Measurements from ENCODE around the gene GALC. TPM values are rescaled to one million over a fixed set of nuclear protein-coding genes. Genes with fewer than 3 reads are reported as not detected.

The GALC gene
- total RNA-seq, 2 donors from 2014 or later, result 18.1 to 23.9 TPM

DNA sequence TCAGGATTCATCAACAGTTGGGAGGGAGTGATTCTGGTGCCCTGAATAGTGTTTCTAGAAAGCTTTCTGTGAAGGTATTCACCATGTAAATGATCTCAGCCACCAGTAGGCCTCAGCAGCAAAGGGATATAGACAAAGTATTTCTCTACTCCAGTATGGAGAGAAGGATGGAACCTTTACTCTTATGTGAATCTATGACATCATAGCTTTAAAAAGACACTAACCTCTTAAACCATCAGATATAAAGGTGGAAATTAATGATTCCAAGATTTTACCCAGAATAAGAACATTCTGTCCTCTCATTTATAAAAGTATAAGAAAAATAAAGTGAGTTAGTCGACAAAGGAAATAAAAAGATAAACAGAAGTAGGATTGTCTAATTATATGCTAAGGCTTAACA is 16.5 kb upstream of the GALC start:
- DNase-seq (ENCODE audit: low spot score), result no peak
- intact Hi-C loops (cut with DNase I), result no loop called here

DNA sequence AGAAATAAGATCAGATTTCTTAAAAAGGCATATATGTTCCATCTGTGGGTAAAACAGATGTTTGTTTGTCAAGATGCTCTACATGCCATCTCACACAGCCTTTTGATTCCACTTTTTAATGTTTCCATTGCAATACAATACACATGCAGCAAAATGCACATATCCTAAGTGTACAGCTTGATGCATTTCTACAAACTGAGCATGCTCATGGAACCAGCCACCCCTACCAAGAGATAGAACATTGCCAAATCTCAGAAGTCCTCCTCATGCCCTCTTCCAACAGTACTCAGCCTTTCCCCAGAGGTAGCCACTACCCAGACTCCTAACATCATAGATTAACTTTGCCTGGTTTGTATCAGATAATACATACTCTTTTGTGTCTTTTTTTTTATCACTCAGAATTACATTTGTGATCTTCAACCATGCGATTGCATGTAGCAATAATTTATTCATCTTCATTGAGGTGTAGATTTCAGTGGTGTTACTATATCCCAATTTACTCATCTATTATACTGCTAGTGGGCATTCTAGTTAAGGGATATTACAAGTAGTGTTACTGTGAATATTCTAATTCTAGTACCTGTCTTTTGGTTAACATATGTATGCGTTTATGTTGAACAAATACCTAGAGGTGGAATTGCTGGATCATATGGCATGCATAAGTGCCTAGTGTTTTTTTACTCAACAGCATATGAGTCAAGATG is 15.2 kb upstream of the GALC start:
- intact Hi-C loops (cut with DNase I), result no loop called here
- no peak for DNase-seq (ENCODE audit: low spot score)

DNA sequence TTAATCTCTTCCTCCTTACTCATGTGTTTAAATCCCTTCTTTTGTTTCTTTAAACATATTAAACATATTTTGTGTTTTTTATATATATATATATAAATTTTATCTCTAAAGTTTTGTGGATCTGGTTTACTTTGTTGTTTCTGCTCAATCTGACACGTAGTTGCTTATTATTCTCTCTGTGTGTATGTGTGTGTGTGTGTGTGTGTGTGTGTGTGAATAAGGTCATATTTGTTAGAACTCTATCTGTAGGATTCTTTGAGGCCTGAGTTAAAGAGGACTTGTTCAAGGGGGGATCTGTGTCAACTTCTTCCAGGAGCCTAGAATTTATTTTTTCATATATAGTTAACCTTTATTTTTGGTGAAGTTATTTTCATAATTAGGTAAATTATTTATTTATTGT is 14.6 kb upstream of the GALC start:
- intact Hi-C loops (cut with DNase I), result no loop called here
- no peak for DNase-seq (ENCODE audit: low spot score)

DNA sequence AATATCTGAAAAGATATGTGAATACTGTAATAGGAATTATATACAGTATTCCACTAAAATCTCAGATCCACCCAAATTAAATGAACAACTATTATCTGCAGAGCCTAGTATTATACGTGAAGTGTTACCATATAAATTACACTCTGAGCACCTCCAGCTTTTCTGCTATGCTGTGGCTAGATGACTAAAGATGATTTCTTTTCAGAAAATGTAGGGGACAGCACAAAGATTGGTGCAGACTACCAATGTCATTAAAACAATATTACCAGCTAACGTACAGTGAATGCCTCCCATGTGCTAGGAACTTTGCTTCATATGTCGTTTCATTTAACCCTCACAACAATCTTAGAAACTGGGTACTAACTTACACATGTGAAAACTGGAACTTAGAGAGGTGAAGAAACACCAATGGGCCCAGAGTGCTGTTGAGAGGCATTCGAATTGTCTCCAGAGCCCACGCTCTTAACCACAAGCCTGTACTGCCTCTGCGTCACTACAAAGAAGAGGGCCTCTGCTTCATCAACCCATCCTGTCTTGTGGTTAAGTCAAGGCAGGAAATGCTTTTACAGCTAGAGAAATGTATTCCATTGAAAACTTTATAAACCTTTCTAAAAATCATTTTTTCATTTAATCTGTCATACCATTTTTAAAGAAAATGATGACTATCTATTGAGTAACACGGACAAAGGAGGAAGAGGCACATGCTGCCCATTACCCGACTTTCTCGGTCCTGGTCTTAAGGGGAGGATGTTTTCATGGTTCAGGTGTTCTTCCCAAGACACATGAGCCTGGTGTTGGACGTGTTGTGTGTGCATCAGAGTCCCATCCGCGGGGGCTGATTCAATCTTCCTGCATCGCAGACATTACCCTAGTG is 13.2 kb upstream of the GALC start:
- intact Hi-C loops (cut with DNase I), result no loop called here
- no peak for DNase-seq (ENCODE audit: low spot score)

DNA sequence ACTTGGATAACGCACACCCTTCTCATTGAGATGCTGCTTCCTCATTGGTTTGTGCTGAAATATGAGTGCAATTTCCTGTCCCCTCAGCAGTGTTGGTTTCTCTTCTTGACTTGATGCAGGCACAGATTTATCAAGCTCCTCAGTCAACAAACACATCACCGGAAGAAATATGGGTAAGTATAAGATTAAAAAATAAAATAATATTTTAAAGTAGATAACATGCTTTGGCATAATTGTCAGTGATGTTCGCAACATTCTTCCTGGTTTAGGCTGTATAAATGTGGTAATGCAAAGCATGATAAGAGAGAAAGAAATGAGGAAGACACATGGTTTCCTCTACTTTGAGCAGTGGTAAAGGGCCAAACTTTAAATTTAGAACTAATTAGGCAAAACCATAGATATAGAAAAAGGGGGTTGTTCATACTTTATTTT is 12.1 kb upstream of the GALC start, which contains the start of gene GPR65:
TSS of gene GPR65 (plus strand) at position 86 of the 432 bp plus-strand sequence. CDS start 5,713 bp downstream, outside the sequence.
- intact Hi-C loops (cut with DNase I), result no loop called here
- DNase-seq (ENCODE audit: low spot score), result no peak

DNA sequence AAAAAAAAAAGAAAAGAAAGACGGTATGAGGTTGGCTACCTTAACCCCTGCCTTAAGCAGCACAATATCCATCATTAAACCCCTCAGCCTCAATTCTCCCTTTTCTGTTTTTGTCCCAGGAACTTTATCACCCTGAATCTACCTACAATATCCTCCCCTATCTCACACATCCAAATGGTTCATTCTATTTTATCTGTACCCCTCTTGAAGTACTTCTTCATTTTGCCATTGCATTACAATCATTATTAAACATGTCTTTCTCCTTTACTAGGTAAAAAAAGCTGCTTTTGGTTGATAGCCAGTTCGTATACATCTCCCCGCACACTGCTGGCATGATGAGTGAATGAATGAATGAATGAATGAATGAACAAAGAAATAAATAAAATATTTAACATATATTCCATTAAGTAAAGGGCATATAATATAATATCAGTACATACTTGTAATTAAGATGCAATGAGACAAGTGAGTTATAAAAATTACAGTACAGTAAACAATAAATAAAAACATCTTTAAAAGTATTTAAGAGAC is 11.6 kb upstream of the GALC start:
- intact Hi-C loops (cut with DNase I), result no loop called here
- no peak for DNase-seq (ENCODE audit: low spot score)

DNA sequence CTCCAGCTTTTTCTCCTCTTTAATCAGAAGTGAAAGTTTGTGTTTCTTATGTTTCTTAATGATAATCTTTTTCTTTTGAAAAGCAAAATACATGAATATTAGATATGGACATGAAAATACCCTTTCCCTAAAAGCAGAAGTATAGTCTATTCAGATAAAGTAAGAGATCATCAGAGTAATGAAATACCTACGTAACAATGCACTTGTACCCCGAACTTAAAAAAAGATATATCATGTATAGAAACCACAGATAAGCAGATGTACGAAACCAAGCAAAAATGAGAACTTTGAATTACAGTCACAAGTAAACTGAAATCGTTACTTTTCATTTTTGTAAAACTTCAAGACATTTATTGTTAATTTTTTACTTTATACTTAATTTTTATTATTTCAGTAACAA is 10.4 kb upstream of the GALC start:
- intact Hi-C loops (cut with DNase I), result no loop called here
- DNase-seq (ENCODE audit: low spot score), result no peak

DNA sequence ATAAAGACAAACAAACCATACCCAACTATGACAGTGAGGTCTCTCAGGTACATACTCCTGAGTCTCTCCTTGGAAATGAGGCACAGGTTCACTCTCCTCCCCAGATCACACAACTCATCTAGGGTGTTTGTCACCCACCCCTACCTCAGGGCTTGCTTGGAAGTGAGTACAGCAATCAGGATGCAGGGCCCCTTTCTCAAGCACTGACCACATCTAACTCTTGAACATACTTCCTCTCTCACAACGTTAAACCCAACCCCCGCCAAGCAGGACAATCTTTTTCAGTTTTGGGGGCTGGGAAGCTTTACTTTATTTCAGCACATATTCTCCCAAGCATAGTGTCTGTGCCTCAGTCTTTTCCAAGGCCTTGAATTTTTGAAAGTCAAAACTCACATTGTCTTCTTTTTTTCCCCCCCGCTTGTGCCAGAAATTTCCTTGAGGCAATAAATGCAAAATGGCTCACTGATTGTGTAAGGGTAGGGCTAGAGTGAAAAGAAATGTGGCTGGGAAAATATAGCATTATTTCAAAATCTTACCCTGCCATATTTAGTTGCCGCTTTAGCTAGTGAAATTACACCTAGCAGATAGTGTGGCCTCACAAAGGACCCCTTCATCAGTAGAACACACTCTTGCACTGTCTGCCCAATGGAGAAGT is 9.6 kb upstream of the GALC start:
- intact Hi-C loops (cut with DNase I), result no loop called here
- no peak for DNase-seq (ENCODE audit: low spot score)

DNA sequence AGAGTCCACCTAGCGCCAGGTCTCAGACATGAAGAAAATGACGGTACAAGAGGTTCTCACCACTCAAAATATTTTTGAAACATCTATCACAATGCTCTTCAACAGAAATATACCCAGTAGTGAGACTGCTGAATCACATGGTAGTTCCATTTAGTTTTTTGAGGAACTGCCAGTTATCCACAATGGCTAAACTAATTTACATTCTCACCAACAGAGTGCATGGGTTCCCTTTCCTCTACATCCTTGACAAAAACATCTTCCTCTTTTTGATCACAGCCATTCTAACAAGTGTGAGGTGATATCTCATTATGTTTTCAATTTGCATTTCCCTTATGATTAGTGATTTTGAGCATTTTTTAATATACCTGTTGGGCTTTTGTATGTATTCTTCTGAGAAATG is 6.3 kb upstream of the GALC start:
- intact Hi-C loops (cut with DNase I), result no loop called here

DNA sequence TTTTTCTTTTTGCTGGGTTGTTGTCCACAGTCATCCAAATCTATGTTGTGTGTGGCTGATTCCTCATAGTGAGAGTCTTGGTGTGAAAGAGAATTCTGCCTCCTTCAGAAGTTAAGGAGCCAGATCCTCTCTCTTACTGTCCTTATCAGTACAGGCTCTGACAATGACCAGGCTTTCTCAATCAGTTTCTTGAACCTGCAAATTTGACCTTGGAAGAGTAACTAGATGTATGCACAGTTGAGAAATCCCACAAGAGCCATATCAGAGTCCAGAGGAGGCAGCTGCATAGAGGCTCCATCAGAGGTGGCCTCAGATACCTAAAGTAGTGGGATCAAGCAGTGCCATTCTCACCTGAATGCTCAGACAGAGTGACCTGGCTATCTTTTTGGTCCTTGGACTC is 5.5 kb upstream of the GALC start:
- no peak for DNase-seq (ENCODE audit: low spot score)
- intact Hi-C loops (cut with DNase I), result no loop called here

More for the DNA sequence above, 6.3 kb upstream of the GALC start:
- no peak for DNase-seq (ENCODE audit: low spot score)

DNA sequence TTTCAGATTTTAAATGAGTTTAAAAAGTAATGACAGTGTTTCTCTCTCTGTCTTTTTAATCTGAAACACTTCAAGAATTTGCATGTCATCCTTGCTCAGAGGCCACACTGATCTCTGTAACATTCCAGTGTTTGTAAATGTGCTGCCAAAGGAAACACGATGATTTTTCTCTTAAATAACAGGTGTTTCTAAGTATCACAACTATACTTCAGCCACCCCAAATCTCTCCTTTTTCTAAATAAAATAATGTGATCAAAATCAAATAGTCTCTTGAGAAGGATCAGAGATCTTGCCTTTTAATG is 3.3 kb upstream of the GALC start:
- DNase-seq (ENCODE audit: low spot score), result no peak
- intact Hi-C loops (cut with DNase I), result no loop called here

DNA sequence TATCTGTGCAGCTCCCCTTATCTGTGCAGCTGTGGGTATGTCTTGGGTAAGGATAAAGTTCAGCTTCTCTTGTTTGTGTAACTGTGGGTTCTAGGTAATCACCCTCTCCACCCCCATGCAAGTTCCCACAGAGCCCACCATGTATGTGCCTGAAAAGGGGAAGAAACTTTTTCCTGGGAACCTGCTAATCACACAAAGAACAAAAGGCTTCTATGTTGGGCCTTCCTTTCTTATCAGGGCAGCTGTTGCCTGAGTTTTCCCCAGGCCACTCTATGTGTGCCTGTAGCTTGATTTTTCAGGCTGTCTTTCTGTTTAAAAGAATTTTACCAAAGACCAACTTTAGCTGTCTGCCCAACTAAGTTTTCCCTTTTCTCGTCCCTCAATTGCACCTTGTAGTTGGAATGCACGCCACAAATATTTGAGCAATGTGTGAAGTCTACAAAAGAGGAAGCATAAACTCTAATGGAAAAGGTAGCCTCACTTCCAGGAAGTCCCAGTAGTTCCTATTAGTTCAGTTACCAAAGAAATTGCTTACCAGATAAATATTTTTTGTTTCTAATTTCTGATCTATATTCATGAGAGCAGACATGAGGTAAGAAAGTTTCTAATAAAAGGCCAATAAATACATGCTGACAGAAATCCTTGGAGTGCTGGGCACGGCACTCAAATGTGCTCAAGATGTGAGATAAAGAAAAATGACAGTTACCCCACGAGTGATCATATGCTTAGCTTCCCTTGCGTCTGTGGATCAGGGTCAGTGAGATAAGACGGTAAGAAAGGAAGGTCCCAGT is 2.7 kb upstream of the GALC start:
- intact Hi-C loops (cut with DNase I), result no loop called here
- no peak for DNase-seq (ENCODE audit: low spot score)

DNA sequence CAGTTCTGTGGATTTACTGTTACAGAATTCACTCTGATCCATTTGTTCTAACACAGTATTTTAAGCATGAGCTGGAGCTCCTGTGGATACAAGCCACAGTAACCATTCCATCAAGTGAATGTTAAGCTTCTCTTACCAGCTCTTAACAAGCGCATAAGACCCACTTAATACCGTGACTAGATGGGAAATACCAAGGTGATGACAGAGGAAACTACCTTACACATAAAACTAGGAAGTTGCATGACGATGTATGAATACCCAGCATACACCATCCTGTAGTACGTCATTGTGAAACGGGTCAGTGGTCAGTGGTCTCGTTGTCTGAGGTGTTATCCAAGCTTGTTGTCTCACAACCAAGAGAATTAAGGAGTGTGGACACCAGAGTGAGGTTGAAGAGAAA is 2.0 kb upstream of the GALC start:
- no peak for DNase-seq (ENCODE audit: low spot score)
- intact Hi-C loops (cut with DNase I), result no loop called here

DNA sequence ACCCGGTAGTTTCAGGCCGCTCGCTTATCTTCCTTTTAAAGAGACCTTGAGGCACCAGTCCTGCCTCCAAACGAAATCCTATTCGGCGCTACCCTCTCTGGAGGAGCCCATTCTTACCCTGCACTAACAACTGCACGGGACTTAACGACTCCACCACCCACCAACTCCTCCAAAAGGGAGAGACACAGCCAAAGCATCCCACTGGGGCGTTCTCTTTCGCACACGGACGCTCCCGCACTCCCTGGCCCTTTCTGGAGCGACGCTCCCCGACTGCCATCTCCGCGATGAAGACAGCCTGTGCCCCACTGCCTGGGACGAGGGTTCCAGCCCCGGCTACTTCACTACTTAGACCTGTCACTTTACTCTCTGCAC is 650 bp downstream of the GALC start:
- intact Hi-C loops (cut with DNase I), result no loop called here
- DNase-seq (ENCODE audit: low spot score), result no peak

DNA sequence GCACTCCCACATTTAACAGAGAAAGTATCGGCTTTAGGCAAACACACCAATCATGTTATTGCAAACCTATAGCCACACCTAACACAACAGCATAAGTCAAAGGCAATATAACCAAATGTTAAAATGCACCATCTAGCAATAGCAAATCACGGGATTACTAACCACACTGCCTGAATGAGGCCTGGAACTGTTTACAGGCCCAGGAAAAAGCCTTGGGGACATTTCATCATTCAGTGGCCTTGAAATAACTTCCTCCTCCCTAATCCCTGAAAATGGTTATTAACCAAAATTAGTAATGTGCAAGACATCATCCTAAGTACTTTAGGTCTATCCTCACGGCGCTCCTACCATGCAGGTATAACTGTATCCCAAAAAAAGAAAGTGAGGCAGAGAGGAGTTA is 2.3 kb downstream of the GALC start:
- DNase-seq (ENCODE audit: low spot score), result no peak
- intact Hi-C loops (cut with DNase I), result no loop called here

DNA sequence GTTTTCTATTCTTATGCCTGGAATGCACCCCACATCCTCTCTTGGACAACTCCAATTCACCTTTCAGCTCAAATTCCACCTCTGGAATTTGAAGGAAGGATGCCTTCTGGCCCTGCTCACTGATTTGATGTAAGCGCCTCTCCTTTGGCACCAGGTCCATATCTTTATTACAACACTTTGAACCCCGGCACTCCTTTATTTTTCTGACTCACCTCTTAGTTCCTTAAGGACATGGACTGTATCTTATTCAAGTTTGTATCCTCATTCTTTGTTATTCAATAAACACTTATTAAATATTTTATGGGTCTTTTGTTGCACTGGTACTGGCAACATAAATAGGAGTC is 3.1 kb downstream of the GALC start:
- intact Hi-C loops (cut with DNase I), result no loop called here
- no peak for DNase-seq (ENCODE audit: low spot score)

DNA sequence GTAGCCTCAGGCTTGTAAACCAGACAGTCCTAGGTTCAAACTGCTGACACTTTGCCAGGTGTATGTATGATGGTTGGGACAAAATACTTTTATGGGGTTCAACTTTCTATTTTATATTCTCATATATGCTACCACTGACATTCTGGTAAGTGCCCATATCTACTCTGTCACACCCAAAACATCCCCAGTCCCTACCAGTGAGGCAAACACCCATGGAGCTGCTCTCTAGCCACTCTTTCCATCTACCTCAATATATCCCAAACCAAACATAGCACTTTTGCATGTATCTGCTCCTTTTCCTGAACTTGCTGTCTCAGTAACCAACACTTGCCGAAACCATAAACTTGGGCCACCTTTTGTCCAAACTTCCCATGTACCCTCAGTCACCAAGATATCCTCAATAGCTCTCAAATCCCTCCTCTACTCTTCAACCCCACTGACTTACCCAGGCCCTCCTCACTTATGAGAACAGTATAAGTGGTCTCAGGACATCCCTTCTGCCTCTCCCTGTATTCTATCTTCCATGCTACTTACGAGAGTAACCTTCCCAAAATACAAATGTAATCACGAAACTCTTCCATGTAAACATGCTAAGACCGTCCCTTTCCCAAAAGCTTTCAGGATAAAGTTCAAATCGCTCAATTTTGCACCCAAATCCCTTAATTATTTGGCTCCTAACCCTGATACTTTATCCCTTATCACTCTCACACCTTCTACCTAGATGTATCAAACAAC is 3.6 kb downstream of the GALC start:
- DNase-seq (ENCODE audit: low spot score), result no peak
- intact Hi-C loops (cut with DNase I), result no loop called here

DNA sequence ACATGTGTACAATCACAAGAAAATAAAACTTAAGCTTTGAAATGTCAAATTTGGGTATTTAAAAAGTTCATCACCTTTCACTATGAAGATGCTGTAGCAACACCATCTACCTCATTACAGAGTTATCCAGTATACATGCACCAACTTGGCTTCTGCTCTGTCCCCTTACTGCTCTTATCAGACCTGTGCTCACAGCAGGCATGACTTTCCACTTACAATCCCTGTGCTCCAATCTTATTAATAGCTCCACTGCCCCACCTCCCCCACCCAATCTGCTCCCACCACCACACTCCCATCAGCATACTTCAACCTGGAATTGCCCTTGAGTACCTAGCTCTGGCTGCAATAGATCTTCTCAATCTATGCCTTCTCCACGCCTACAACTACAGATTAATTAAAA is 13.3 kb downstream of the GALC start:
- intact Hi-C loops (cut with DNase I), result no loop called here
- no peak for DNase-seq (ENCODE audit: low spot score)

DNA sequence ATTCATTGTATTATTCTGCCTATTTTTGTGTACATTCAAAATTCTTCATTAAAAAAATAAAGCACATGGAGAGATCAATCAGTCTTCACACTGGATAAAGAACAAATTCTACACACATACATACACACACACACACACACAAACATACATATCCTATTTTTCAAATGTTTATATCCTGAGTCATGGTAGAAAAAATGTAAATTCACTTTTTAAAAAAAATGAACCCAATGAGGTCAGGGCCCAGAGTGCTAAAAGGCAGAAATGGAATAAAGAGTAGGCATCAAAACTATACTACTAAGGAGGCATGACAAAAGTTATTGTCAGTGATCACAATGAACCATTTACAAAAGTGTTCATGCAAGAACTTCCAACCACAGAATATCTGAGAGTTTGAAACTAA is 17.3 kb downstream of the GALC start:
- intact Hi-C loops (cut with DNase I), result no loop called here
- DNase-seq (ENCODE audit: low spot score), result no peak
